C4-2B (cell line): Measurements from ENCODE around the gene MSRB1.

Source experiments
- CTCF ChIP-seq: fragments of 450-650 bp; conservative IDR thresholded peaks from 2 replicates; pipeline ENCODE4 v1.5.1; 2017; ENCODE audit warnings: mild to moderate bottlenecking
- ZFX ChIP-seq: fragments of 450-650 bp; IDR thresholded peaks from 2 replicates; pipeline ENCODE4 v1.6.1; 2017

- TF ChIP-seq CTCF (no peak), ZFX (no peak)
Observed at GRCh38 chr16:1915732-1916639, 27.0 kb downstream of the MSRB1 start.
